AG10803 (cell line): ENCODE results near the gene ADCY7.

Experiments
- DNase-seq: peaks from one replicate; pipeline ENCODE4 v3.0.0; 2010; ENCODE audit warnings: low read depth
- H3K4me3 ChIP-seq: 2 replicates; pipeline ENCODE4 v1.5.1; 2011; ENCODE audit warnings: mild to moderate bottlenecking, low read length, control low read depth
- CTCF ChIP-seq: conservative IDR thresholded peaks from 2 replicates; pipeline ENCODE4 v1.5.1; 2011; ENCODE audit warnings: mild to moderate bottlenecking, low read length, control low read depth, inconsistent platforms

Gene ADCY7

GRCh38 chr16:50263940-50264929, 2.1 kb upstream of the ADCY7 start:
- no peak for TF ChIP-seq CTCF
- H3K4me3 ChIP-seq, result no peak overlapping the region
- peak; percentile 66 for DNase-seq

- TF ChIP-seq CTCF, result peak; percentile 26
- H3K4me3 ChIP-seq, result no peak overlapping the region
- DNase-seq, result no peak
These were observed 1.1 kb upstream of the ADCY7 start for GRCh38 chr16:50265260-50265659.

- no peak for DNase-seq
- H3K4me3 ChIP-seq, result peak overlapping the region; percentile 64
- no peak for TF ChIP-seq CTCF
These were observed 525 bp upstream of the ADCY7 start for GRCh38 chr16:50265716-50266336.

- peak overlapping the region; percentile 64 for H3K4me3 ChIP-seq
- no peak for TF ChIP-seq CTCF
- DNase-seq, result no peak
These were observed 840 bp downstream of the ADCY7 start for GRCh38 chr16:50267151-50267631.

GRCh38 chr16:50267651-50268050, 1.3 kb downstream of the ADCY7 start:
- TF ChIP-seq CTCF, result no peak
- H3K4me3 ChIP-seq, result no peak overlapping the region
- no peak for DNase-seq

- no peak overlapping the region for H3K4me3 ChIP-seq
- no peak for TF ChIP-seq CTCF
- DNase-seq, result no peak
These were observed 2.0 kb downstream of the ADCY7 start for GRCh38 chr16:50268352-50268751.
